ENCODE measurements around the gene CGRRF1.

The CGRRF1 gene

DNA sequence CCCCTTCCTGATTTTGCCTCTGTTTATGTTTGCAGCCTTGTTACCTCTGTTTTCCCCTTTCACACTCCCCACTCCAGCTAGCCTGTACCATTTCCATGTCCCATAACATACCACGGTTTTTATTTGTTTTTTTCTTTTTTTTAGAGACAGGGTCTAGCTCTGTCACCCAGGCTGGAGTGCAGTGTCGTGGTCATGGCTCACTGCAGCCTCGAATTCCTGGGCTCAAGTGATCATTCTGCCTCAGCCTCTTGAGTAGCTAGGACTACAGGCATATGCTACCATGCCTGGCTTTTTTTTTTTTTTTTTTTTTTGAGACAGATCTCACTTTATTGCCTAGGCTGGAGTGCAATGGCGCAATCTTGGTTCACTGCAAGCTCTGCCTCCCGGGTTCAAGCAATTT lies 38.8 kb downstream of the CGRRF1 start:
- no peak for DNase-seq (ENCODE audit: low spot score)

- no peak for DNase-seq (ENCODE audit: low spot score)
Measured at GRCh38 chr14:54549862-54550261, 40.2 kb downstream of the CGRRF1 start.

DNA sequence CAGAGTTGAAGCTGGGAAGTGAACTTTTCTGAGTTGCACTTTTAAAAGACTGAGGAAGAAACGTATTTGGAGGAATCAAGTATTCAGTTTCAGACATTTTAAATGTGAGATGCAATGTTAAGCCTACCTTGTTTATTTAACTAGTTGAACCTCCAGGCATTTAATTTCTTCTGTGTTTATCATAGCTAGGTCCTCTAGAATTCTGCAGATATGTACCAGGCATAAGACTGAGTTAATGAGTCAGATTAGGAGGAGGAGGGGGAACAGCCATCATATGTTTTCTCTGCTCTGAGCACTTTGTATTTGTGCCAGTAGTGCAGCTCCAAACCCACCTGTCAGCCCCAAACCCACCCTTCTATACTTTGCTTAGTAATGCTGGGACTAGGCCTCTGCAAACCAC lies 40.8 kb downstream of the CGRRF1 start:
- no peak for DNase-seq (ENCODE audit: low spot score)

DNA sequence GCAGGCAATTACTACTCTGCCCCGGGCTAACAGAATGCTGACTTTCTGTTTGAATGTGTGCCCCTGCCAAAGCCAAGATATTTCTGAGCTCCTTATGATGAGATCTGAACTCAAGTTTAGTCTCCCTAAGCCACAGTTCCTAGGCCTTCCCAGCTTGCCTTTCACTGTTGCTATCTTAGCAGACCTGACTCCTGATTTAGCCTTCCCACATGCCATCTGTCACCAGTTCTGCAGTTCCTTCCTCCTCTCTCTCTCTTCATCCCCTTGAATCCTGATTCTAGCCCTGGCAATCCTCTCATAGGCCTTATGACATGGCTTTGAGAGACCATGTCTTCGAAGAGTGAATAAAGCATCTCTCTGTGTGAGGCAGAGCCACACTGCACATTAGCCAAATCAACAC lies 44.7 kb downstream of the CGRRF1 start:
- DNase-seq (ENCODE audit: low spot score) = no peak

GRCh38 chr14:54555651-54556050 lies 45.9 kb downstream of the CGRRF1 start:
- no peak for DNase-seq (ENCODE audit: low spot score)

DNA sequence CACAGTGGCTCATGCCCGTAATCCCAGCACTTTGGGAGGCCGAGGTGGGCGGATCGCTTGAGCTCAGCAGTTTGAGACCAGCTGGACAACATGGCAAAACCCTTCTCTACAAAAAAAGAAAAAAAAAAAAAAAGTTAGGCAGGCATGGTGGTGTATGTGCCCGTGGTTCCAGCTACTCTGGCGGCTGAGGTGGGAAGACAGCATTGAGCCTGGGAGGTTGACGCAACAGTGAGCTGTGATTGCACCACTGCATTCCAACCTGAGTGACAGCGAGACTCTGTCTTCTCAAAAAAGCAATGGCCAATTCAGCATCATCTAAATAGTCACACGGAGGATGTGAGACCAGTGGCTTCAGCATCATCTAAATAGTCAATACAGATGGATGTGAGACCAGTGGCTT lies 46.8 kb downstream of the CGRRF1 start:
- DNase-seq (ENCODE audit: low spot score) = no peak

- no peak for DNase-seq (ENCODE audit: low spot score)
Measured at GRCh38 chr14:54562334-54562733, 52.6 kb downstream of the CGRRF1 start.

DNA sequence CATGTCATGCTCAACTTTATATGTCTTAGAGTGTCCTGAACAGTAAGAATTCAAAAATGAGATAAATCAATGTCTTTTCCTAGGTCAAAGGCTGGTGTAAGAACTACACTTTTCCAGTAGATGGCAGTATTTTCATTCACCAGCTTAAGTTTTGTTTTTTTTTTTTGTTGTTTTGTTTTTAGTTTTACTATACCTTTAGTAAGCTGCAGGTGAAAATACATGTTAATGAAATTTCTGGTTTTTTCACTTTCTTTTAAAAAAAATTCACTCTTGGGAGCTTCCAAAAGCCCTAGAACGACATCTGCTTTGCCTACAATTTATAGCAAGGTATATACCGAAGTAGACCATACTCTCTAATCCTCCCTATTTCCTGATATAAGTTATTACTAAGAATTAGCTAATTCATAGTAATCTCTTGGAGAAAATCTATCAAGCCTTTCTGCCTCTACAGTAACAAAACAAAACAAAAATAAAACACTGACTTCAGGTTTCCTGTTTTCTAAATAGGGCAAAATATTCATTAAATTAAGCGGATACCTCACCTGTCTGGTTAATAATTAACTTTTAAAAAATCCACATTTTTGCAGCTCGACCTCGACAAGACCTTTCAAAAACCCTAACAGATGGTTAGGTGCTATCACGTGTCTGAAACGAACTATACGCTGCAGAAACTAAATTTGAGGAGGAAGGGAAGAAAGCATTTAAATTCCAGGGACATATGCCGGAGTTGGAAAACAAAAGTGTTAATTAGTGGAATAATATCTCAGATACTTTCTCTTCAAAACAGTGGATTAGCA lies 54.6 kb downstream of the CGRRF1 start:
- peak; percentile 35 for DNase-seq (ENCODE audit: low spot score)

- DNase-seq (ENCODE audit: low spot score) = peak; percentile 77
Measured at GRCh38 chr14:54564868-54565784, 55.4 kb downstream of the CGRRF1 start.

DNA sequence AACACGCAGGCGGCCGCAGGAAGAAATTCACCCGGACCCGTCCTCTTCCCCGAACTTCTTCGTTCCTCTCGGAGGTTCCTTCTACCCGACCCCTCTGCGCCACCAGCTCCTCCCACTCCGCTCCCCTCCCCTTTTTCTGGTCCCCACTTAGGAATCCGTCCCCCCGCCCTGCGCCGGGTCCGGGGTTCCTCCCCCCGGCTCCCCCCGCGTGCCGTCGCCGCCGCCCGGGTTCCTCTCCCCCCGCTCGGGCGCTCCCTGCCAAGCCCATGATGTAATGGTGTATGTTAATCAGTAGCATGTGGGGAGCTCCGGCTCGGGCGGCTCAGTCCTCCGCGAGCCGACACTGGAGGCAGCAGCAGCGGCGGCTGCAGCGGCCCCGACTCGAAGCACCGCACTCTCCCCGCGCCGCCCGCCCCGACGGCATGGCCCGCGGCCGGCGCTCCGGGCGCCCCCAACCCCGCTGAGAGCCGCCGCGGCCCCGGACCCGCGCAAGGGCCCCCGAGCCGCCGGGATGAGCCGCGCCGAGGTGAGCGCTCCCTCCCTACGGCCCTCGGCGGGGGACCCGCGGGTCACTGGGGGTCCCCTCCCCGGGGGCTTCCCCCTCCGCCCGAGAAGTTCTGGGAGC lies 56.2 kb downstream of the CGRRF1 start:
- DNase-seq (ENCODE audit: low spot score) = peak; percentile 88

DNA sequence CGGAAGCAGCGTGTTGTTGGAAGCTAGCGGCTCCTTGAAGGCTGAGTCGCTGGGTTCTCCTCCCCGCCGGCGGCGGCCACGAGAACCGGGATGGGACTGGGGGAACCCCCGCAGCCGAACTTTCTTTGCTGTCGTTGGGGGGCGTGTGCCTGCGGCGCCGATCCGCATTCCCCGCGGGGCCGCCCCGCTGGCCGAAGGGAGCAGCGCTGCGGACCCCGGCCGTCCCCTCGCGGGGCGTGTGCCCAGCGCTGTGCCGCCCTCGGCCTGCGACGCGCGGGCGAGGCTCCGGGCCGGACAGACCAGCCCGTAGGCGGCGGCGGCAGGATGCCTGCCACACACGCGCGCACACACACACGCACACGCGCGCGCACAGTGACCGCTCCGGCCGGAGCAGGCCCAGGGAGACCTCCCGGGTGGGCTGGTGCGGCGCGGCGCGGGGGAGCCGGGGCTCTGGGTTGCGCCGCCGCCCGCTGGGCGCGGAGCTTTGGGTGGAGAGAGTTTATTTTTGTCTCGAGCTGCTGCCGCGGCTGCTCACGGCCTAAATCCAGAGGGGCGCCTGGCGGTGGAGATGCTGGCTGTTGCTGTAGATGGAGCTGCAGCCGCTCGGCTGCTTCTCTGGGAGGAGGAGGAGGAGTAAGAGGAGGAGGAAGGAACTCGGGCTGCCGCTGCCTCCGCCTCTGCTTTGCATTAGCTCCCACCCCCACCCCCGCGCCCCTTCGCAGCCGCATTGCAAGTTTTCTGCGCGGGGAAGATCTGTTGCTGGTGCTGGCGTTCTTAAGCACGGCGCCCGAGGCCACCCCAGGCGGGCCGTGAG lies 56.9 kb downstream of the CGRRF1 start, which contains the start of gene SAMD4A:
Gene SAMD4A (plus strand): TSS at position 719 of the 814 bp plus-strand sequence. CDS start 789 bp downstream, outside the sequence.
- peak; percentile 85 for DNase-seq (ENCODE audit: low spot score)

DNA sequence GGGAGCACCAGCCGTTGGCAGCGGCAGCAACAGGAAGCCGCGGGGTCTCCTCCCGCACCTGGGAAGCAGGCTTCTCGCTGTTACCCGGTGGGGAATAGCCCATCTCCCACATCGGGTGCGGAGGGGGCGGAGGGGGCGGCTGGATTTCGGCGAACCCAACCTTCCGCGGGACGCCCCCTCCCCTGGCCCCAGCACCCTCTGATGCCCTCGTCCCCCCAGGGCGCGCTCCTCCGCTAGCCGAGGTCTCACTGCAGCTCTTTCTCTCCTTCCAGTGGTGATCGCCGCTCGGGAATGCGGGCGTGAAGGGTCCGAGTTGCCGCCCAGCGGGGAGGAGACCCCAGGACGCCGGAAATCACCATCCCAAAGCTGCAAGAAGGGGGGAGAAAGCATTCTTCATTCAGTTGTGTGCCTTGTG lies 57.5 kb downstream of the CGRRF1 start:
- DNase-seq (ENCODE audit: low spot score) = no peak

DNA sequence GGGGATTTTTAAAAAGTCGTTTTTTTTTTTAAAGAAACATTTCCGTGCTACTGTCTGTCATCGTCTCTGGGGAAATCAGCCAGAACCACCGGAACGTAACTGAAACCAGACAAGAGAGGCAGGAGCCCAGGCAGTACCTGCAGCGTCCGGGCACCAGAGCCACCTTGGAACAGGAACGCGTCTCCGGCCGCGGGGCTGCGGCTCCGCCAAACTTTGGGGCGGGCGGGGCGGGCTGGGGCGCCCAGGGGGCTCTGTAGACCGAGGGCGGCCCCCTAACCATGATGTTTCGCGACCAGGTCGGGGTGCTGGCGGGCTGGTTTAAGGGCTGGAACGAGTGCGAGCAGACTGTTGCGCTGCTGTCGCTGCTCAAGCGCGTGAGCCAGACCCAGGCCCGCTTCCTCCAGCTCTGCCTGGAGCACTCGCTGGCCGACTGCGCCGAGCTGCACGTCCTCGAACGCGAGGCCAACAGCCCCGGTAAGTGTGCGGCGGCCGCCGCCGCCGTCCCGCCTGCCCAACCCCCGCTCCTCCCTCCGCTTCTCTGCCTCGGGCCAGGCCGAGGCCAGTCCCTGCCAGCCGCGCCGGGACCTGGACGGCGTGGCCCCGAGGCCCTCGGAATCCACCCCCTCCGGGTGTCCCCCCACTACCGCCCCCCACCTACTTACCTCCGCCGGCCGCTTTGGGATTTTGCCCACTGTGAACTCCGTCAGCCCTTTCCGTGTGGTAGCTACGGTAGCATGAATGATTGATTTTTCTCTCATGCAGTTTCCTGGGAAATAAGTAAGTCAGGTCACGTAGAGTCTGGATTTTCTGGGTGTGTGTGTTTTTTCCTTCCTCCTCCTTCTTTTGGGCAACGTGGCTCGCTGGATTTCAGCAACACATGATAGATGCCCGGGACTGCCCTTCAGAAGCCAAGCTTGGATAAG lies 58.2 kb downstream of the CGRRF1 start:
- peak; percentile 72 for DNase-seq (ENCODE audit: low spot score)

DNA sequence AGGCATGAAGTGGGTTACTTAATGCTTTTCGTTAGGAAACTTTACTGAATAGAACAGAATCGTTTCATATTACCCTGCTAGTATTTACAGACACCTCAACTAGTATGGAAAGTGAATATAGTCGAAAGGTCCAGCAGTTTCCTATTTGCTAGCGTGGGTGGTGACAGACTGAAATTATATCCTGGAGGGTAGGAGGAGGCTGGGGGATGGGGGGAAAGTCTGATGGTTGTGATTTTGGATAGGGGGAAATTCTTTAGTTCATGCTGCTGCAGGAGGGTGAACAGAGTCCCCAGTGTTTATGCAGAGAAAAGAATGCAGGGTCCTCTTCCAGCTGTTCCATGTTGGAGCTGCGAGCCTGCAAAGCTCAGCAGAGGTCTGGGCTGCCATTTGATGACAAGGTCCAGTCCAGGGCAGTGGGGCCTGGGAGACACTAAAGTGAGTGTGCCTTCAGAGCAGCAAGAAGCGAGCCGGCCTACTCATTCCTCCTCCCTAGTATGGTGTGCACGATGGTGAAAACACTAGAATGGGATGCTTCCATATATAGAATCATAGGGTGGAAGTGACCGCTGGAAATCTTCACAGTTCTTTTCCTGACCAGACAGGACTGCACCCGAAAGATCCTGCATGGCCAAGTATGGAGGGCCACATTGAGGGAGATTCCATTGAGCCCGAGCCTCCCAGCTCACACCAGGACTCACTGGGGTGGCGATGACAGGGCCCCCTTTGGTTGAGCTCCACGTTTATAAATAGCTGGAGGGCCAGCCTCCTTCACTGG lies 59.3 kb downstream of the CGRRF1 start:
- no peak for DNase-seq (ENCODE audit: low spot score)

DNA sequence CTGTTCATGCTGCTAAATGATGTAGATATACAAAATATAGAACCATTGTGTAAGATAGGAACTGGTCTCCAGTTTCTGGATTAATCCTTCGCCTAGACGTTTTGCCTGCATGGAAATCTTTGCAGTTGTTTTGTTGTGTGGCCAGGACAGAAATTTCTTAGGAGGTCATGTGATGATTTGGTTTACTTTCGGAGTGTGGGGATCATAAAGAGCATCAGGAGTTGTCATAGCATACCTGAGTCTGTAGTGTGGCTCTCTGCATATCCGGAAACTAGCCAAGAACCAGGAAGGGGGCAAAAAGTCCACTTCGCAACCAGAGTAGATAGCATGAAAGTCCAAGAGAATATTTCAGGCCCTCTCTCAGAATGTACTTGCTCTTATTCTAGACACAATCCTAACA lies 60.3 kb downstream of the CGRRF1 start:
- no peak for DNase-seq (ENCODE audit: low spot score)

- DNase-seq (ENCODE audit: low spot score) = no peak
Measured at GRCh38 chr14:54570631-54571415, 61.1 kb downstream of the CGRRF1 start.

DNA sequence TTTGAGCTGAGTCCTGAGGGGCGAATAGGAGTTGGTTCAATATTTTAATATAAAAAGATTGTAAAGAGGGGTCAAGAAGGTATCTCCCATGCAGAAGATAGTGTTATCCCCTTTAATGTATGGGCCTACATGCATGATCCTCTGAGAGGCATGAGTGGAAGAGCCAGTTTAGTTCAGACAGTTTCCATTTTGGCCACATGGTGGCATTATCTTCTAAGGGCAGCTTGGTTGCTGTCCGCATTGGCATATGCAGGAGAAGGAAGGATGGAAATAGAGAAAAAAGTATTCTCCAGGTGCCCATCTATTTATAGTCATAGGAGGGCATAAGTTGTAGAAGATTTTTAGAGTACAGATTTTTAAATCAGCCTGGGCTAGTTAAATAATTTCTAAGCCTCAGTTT lies 62.6 kb downstream of the CGRRF1 start:
- DNase-seq (ENCODE audit: low spot score) = no peak

- no peak for DNase-seq (ENCODE audit: low spot score)
Measured at GRCh38 chr14:54574528-54574927, 64.8 kb downstream of the CGRRF1 start.

DNA sequence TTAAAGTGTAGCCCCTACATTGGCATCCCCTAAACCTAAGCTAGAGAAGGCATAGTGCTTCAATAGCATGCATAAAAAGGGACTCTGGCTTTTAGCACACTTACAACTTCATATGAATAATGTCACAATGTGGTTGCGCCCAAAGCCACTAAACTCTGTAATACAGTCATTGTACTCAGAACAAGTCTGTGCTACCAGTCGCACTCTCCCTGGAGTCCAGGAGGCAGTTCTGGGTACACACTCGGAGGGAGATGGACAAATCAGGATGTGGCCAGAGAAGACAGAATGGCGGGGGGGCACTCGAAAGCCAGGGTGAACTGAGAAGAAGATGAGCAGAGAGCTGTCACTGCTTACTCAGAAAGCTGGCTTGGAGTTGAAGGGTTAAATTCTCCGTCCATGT lies 67.8 kb downstream of the CGRRF1 start:
- DNase-seq (ENCODE audit: low spot score) = no peak

Measured in germinal center (tissue), 1 donor.